Fibroblast of pulmonary artery (primary cell): ENCODE measurements around the gene GTSE1.
A peak's percentile ranks its signal among the peaks of the same experiment; 100 is the strongest.

Experiments used
- DNase-seq: peaks from one replicate; pipeline ENCODE4 v3.0.0-alpha.2; 2010; ENCODE audit warnings: low read depth
- H3K4me3 ChIP-seq: replicated peaks from 2 replicates; pipeline ENCODE4 v1.5.1; 2011; ENCODE audit warnings: low read depth, mild to moderate bottlenecking, control low read depth, low read length, moderate library complexity
- CTCF ChIP-seq: IDR thresholded peaks from 2 replicates; pipeline ENCODE4 v1.5.1; 2011; ENCODE audit warnings: mild to moderate bottlenecking, control low read depth, low read length, inconsistent platforms; ENCODE audit errors: missing control alignments

The GTSE1 gene

GRCh38 chr22:46296257-46297150 is at the start of gene GTSE1:
Gene GTSE1 (plus strand): TSS chr22:46296870. CDS start chr22:46297401, 531 bp downstream.
- TF ChIP-seq CTCF = no peak
- peak within 1 kb of the TSS; percentile 67 for H3K4me3 ChIP-seq
- DNase-seq = peak; percentile 98

GRCh38 chr22:46247443-46247975 is 49.2 kb upstream of the GTSE1 start:
- no peak for DNase-seq
- no peak for TF ChIP-seq CTCF
- no peak overlapping the region for H3K4me3 ChIP-seq

GRCh38 chr22:46250035-46250782 is 46.5 kb upstream of the GTSE1 start, which contains the start of gene CDPF1:
Gene CDPF1 (minus strand): TSS chr22:46250293. CDS start chr22:46248284, 2,009 bp downstream.
- peak within 1 kb of the TSS; percentile 83 for H3K4me3 ChIP-seq
- peak; percentile 79 for DNase-seq
- TF ChIP-seq CTCF = no peak

- TF ChIP-seq CTCF = no peak
- peak overlapping the region; percentile 83 for H3K4me3 ChIP-seq
- DNase-seq = no peak
Observed at GRCh38 chr22:46250783-46251125, 45.9 kb upstream of the GTSE1 start.

GRCh38 chr22:46251266-46251665 is 45.4 kb upstream of the GTSE1 start:
- no peak for TF ChIP-seq CTCF
- DNase-seq = no peak
- peak overlapping the region; percentile 83 for H3K4me3 ChIP-seq

- no peak overlapping the region for H3K4me3 ChIP-seq
- no peak for TF ChIP-seq CTCF
- no peak for DNase-seq
Observed at GRCh38 chr22:46251816-46252380, 44.8 kb upstream of the GTSE1 start.
